Retinal pigment epithelial cell (primary cell): ENCODE results near the gene NDUFS1.
"Not testable (repeated sequence)": the region's sequence is repeated elsewhere in the genome, so short reads cannot be mapped to it uniquely, and the experiment has no call there.

Source experiments
- DNase-seq: peaks from one replicate; pipeline ENCODE4 v3.0.0-alpha.2; 2010; ENCODE audit warnings: low read depth
- H3K4me3 ChIP-seq: 2 replicates; pipeline ENCODE4 v1.5.1; 2011; ENCODE audit warnings: mild to moderate bottlenecking, low read length, control low read depth, moderate library complexity
- CTCF ChIP-seq: conservative IDR thresholded peaks from 2 replicates; pipeline ENCODE4 v1.5.1; 2011; ENCODE audit warnings: low read depth, low read length, control low read depth, inconsistent platforms

NDUFS1 gene

GRCh38 chr2:206160807-206161179 lies 1.5 kb upstream of the NDUFS1 start:
- H3K4me3 ChIP-seq = peak overlapping the region; percentile 92
- DNase-seq = no peak
- no peak for TF ChIP-seq CTCF

GRCh38 chr2:206160125-206160806 lies 1.0 kb upstream of the NDUFS1 start:
- TF ChIP-seq CTCF = no peak
- DNase-seq = no peak
- H3K4me3 ChIP-seq = peak overlapping the region; percentile 92

- peak; percentile 28 for DNase-seq
- no peak for TF ChIP-seq CTCF
- peak overlapping the region; percentile 92 for H3K4me3 ChIP-seq
Measured at GRCh38 chr2:206158563-206159345, 490 bp downstream of the NDUFS1 start.

- not testable (repeated sequence) for H3K4me3 ChIP-seq, DNase-seq
Measured at GRCh38 chr2:206157014-206157413, 2.2 kb downstream of the NDUFS1 start.

- H3K4me3 ChIP-seq = no peak overlapping the region
Measured at GRCh38 chr2:206154197-206154596, 5.0 kb downstream of the NDUFS1 start.

GRCh38 chr2:206150631-206151030 lies 8.6 kb downstream of the NDUFS1 start:
- H3K4me3 ChIP-seq = no peak overlapping the region
- no peak for DNase-seq
- TF ChIP-seq CTCF = no peak

More at GRCh38 chr2:206154197-206154596, 5.0 kb downstream of the NDUFS1 start:
- no peak for DNase-seq
- TF ChIP-seq CTCF = no peak

GRCh38 chr2:206150168-206150567 lies 9.1 kb downstream of the NDUFS1 start:
- no peak for DNase-seq
- no peak overlapping the region for H3K4me3 ChIP-seq
- TF ChIP-seq CTCF = no peak
